HEK293 (cell line): ENCODE measurements around the gene ZDHHC21.
A peak's percentile ranks its signal among the peaks of the same experiment; 100 is the strongest.

Experiments used
- GLIS1 ChIP-seq: fragments of 450-650 bp; formaldehyde crosslinking; IDR thresholded peaks from 2 replicates; pipeline ENCODE4 v1.5.1; 2016; ENCODE audit warnings: missing biosample characterization, missing genetic modification characterization
- IKZF3 ChIP-seq: fragments of 450-650 bp; IDR thresholded peaks from 2 replicates; pipeline ENCODE4 v1.5.0; 2018; ENCODE audit warnings: missing biosample characterization, mild to moderate bottlenecking, missing genetic modification characterization, moderate library complexity
- KLF7 ChIP-seq: fragments of 450-650 bp; formaldehyde crosslinking; IDR thresholded peaks from 2 replicates; pipeline ENCODE4 v1.5.1; 2016; ENCODE audit warnings: missing biosample characterization, missing genetic modification characterization, borderline replicate concordance
- OSR2 ChIP-seq: fragments of 450-650 bp; formaldehyde crosslinking; IDR thresholded peaks from 2 replicates; pipeline ENCODE4 v1.5.1; 2016; ENCODE audit warnings: missing biosample characterization, missing genetic modification characterization
- ZEB2 ChIP-seq: fragments of 450-650 bp; formaldehyde crosslinking; IDR thresholded peaks from 2 replicates; pipeline ENCODE4 v1.5.1; 2016; ENCODE audit warnings: missing biosample characterization, missing genetic modification characterization
- ZIC2 ChIP-seq: fragments of 450-650 bp; formaldehyde crosslinking; IDR thresholded peaks from 2 replicates; pipeline ENCODE4 v1.5.1; 2016; ENCODE audit warnings: missing biosample characterization, missing genetic modification characterization
- ZNF112 ChIP-seq: fragments of 450-650 bp; formaldehyde crosslinking; IDR thresholded peaks from 2 replicates; pipeline ENCODE4 v1.5.0; 2017; ENCODE audit warnings: missing biosample characterization, missing genetic modification characterization
- ZNF132 ChIP-seq: fragments of 450-650 bp; formaldehyde crosslinking; IDR thresholded peaks from 2 replicates; pipeline ENCODE4 v1.5.1; 2017; ENCODE audit warnings: missing biosample characterization, missing genetic modification characterization, borderline replicate concordance
- ZNF354C ChIP-seq: fragments of 450-650 bp; formaldehyde crosslinking; IDR thresholded peaks from 2 replicates; pipeline ENCODE4 v1.5.1; 2016; ENCODE audit warnings: missing biosample characterization, missing genetic modification characterization, low read depth, borderline replicate concordance
- ZNF37A ChIP-seq: fragments of 450-650 bp; IDR thresholded peaks from 2 replicates; pipeline ENCODE4 v1.5.1; 2018; ENCODE audit warnings: missing biosample characterization, missing genetic modification characterization
- ZNF521 ChIP-seq: fragments of 450-650 bp; formaldehyde crosslinking; IDR thresholded peaks from 2 replicates; pipeline ENCODE4 v1.5.1; 2017; ENCODE audit warnings: missing biosample characterization, mild to moderate bottlenecking, missing genetic modification characterization
- ZNF571 ChIP-seq: fragments of 450-650 bp; formaldehyde crosslinking; IDR thresholded peaks from 2 replicates; pipeline ENCODE4 v1.5.0; 2017; ENCODE audit warnings: missing biosample characterization, missing genetic modification characterization
- ZNF623 ChIP-seq: fragments of 450-650 bp; formaldehyde crosslinking; IDR thresholded peaks from 2 replicates; pipeline ENCODE4 v1.5.1; 2016; ENCODE audit warnings: missing biosample characterization, missing genetic modification characterization
- ZNF654 ChIP-seq: fragments of 450-650 bp; formaldehyde crosslinking; IDR thresholded peaks from 2 replicates; pipeline ENCODE4 v1.5.1; 2016; ENCODE audit warnings: low read depth, missing biosample characterization, missing genetic modification characterization
- ZNF664 ChIP-seq: fragments of 450-650 bp; formaldehyde crosslinking; IDR thresholded peaks from 2 replicates; pipeline ENCODE4 v1.5.1; 2016; ENCODE audit warnings: missing biosample characterization, missing genetic modification characterization
- ZNF707 ChIP-seq: fragments of 450-650 bp; formaldehyde crosslinking; IDR thresholded peaks from 2 replicates; pipeline ENCODE4 v1.5.1; 2016; ENCODE audit warnings: missing biosample characterization, missing genetic modification characterization
- ZNF777 ChIP-seq: fragments of 450-650 bp; formaldehyde crosslinking; IDR thresholded peaks from 2 replicates; pipeline ENCODE4 v1.5.1; 2017; ENCODE audit warnings: missing biosample characterization, missing genetic modification characterization, borderline replicate concordance
- ZSCAN23 ChIP-seq: fragments of 450-650 bp; formaldehyde crosslinking; IDR thresholded peaks from 2 replicates; pipeline ENCODE4 v1.5.1; 2016; ENCODE audit warnings: missing biosample characterization, missing genetic modification characterization
- TF ChIP-seq, protein P1 (sequence below): fragments of 450-650 bp; formaldehyde crosslinking; IDR thresholded peaks from 2 replicates; pipeline ENCODE4 v1.5.1; 2016; ENCODE audit warnings: missing biosample characterization, missing genetic modification characterization
- TF ChIP-seq, protein P2 (sequence below): fragments of 450-650 bp; formaldehyde crosslinking; IDR thresholded peaks from 2 replicates; pipeline ENCODE4 v1.5.1; 2016; ENCODE audit warnings: missing biosample characterization, missing genetic modification characterization
- TF ChIP-seq, protein P3 (sequence below): fragments of 450-650 bp; formaldehyde crosslinking; conservative IDR thresholded peaks from 2 replicates; pipeline ENCODE4 v1.5.1; 2016; ENCODE audit warnings: low read depth, missing biosample characterization, missing genetic modification characterization
- TF ChIP-seq, protein P4 (sequence below): fragments of 450-650 bp; formaldehyde crosslinking; conservative IDR thresholded peaks from 2 replicates; pipeline ENCODE4 v1.5.1; 2016; ENCODE audit warnings: low read depth, missing biosample characterization, missing genetic modification characterization
- TF ChIP-seq, protein P5 (sequence below): fragments of 450-650 bp; formaldehyde crosslinking; IDR thresholded peaks from 2 replicates; pipeline ENCODE4 v1.5.1; 2016; ENCODE audit warnings: missing biosample characterization, missing genetic modification characterization
- TF ChIP-seq, protein P6 (sequence below): fragments of 450-650 bp; formaldehyde crosslinking; IDR thresholded peaks from 2 replicates; pipeline ENCODE4 v1.5.1; 2016; ENCODE audit warnings: missing biosample characterization, missing genetic modification characterization

ZDHHC21 gene

DNA sequence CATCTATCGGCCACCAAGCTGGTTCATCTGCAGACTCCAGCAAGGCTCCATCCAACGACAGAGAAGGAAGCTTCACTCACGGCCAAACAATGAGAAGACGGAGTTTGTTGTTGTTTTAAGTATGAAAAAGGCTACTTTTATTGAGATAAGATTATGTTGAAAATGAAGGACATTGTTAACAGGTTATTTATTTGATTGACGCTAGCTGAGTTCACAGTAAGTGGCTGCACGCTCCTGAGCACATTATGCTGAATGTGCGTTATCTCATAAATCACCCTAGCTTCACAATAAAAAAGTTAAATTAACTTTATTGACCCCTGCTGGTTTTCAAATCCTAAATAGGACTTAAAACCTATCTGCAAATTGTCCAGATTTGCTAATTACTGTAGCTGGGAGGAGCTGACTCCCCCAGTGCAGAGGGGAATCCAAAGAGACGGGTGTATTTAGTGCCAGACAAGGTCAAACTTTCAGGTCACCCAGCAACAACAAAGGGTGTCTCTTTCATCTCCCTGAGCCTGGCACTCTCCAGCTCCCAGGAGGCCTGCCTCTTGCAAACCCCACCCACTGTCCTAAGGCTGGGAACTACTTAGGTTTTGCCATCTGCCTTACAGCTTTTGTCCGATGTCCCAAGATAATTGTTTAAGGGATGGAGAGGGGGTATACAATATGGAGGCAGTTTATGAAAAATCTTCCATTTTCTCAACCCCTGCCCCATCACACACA is 129.2 kb downstream of the ZDHHC21 start (continued):
- TF ChIP-seq ZNF112 (tag by site-specific recombination) (no peak), ZNF664 (peak; percentile 91), ZNF132 (tag by site-specific recombination) (no peak), GLIS1 (tag by site-specific recombination) (peak; percentile 40; the same call in 1 of the 2 replicates), ZNF623 (tag by site-specific recombination) (no peak), ZNF571 (tag by site-specific recombination) (no peak), ZNF654 (no peak), ZNF354C (tag by site-specific recombination) (no peak), ZIC2 (tag by site-specific recombination) (peak; percentile 21; the same call in 1 of the 2 replicates), IKZF3 (tag by site-specific recombination) (peak; percentile 45; the same call in 1 of the 2 replicates), ZEB2 (no peak), ZSCAN23 (tag by site-specific recombination) (no peak), OSR2 (tag by site-specific recombination) (peak; percentile 79), ZNF777 (tag by site-specific recombination) (no peak), KLF7 (tag by site-specific recombination) (no peak), ZNF521 (tag by site-specific recombination) (no peak), ZNF707 (tag by site-specific recombination) (no peak), ZNF37A (no peak)
- TF ChIP-seq, protein P1, sequence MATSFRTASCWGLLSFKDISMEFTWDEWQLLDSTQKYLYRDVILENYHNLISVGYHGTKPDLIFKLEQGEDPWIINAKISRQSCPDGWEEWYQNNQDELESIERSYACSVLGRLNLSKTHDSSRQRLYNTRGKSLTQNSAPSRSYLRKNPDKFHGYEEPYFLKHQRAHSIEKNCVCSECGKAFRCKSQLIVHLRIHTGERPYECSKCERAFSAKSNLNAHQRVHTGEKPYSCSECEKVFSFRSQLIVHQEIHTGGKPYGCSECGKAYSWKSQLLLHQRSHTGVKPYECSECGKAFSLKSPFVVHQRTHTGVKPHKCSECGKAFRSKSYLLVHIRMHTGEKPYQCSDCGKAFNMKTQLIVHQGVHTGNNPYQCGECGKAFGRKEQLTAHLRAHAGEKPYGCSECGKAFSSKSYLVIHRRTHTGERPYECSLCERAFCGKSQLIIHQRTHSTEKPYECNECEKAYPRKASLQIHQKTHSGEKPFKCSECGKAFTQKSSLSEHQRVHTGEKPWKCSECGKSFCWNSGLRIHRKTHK (tag by site-specific recombination) = no peak
- TF ChIP-seq, protein P2, sequence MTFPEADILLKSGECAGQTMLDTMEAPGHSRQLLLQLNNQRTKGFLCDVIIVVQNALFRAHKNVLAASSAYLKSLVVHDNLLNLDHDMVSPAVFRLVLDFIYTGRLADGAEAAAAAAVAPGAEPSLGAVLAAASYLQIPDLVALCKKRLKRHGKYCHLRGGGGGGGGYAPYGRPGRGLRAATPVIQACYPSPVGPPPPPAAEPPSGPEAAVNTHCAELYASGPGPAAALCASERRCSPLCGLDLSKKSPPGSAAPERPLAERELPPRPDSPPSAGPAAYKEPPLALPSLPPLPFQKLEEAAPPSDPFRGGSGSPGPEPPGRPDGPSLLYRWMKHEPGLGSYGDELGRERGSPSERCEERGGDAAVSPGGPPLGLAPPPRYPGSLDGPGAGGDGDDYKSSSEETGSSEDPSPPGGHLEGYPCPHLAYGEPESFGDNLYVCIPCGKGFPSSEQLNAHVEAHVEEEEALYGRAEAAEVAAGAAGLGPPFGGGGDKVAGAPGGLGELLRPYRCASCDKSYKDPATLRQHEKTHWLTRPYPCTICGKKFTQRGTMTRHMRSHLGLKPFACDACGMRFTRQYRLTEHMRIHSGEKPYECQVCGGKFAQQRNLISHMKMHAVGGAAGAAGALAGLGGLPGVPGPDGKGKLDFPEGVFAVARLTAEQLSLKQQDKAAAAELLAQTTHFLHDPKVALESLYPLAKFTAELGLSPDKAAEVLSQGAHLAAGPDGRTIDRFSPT (tag by site-specific recombination) = no peak
- TF ChIP-seq, protein P3, sequence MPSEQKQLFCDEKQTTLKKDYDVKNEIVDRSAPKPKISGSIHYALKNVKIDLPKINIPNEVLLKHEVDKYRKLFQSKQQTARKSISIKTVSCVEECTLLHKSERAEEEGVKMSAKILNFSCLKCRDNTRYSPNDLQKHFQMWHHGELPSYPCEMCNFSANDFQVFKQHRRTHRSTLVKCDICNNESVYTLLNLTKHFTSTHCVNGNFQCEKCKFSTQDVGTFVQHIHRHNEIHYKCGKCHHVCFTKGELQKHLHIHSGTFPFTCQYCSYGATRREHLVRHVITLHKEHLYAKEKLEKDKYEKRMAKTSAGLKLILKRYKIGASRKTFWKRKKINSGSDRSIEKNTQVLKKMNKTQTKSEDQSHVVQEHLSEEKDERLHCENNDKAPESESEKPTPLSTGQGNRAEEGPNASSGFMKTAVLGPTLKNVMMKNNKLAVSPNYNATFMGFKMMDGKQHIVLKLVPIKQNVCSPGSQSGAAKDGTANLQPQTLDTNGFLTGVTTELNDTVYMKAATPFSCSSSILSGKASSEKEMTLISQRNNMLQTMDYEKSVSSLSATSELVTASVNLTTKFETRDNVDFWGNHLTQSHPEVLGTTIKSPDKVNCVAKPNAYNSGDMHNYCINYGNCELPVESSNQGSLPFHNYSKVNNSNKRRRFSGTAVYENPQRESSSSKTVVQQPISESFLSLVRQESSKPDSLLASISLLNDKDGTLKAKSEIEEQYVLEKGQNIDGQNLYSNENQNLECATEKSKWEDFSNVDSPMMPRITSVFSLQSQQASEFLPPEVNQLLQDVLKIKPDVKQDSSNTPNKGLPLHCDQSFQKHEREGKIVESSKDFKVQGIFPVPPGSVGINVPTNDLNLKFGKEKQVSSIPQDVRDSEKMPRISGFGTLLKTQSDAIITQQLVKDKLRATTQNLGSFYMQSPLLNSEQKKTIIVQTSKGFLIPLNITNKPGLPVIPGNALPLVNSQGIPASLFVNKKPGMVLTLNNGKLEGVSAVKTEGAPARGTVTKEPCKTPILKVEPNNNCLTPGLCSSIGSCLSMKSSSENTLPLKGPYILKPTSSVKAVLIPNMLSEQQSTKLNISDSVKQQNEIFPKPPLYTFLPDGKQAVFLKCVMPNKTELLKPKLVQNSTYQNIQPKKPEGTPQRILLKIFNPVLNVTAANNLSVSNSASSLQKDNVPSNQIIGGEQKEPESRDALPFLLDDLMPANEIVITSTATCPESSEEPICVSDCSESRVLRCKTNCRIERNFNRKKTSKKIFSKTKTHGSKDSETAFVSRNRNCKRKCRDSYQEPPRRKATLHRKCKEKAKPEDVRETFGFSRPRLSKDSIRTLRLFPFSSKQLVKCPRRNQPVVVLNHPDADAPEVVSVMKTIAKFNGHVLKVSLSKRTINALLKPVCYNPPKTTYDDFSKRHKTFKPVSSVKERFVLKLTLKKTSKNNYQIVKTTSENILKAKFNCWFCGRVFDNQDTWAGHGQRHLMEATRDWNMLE (tag by site-specific recombination) = no peak
- TF ChIP-seq, protein P4, sequence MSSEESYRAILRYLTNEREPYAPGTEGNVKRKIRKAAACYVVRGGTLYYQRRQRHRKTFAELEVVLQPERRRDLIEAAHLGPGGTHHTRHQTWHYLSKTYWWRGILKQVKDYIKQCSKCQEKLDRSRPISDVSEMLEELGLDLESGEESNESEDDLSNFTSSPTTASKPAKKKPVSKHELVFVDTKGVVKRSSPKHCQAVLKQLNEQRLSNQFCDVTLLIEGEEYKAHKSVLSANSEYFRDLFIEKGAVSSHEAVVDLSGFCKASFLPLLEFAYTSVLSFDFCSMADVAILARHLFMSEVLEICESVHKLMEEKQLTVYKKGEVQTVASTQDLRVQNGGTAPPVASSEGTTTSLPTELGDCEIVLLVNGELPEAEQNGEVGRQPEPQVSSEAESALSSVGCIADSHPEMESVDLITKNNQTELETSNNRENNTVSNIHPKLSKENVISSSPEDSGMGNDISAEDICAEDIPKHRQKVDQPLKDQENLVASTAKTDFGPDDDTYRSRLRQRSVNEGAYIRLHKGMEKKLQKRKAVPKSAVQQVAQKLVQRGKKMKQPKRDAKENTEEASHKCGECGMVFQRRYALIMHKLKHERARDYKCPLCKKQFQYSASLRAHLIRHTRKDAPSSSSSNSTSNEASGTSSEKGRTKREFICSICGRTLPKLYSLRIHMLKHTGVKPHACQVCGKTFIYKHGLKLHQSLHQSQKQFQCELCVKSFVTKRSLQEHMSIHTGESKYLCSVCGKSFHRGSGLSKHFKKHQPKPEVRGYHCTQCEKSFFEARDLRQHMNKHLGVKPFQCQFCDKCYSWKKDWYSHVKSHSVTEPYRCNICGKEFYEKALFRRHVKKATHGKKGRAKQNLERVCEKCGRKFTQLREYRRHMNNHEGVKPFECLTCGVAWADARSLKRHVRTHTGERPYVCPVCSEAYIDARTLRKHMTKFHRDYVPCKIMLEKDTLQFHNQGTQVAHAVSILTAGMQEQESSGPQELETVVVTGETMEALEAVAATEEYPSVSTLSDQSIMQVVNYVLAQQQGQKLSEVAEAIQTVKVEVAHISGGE (tag by site-specific recombination) = no peak
- TF ChIP-seq, protein P5, sequence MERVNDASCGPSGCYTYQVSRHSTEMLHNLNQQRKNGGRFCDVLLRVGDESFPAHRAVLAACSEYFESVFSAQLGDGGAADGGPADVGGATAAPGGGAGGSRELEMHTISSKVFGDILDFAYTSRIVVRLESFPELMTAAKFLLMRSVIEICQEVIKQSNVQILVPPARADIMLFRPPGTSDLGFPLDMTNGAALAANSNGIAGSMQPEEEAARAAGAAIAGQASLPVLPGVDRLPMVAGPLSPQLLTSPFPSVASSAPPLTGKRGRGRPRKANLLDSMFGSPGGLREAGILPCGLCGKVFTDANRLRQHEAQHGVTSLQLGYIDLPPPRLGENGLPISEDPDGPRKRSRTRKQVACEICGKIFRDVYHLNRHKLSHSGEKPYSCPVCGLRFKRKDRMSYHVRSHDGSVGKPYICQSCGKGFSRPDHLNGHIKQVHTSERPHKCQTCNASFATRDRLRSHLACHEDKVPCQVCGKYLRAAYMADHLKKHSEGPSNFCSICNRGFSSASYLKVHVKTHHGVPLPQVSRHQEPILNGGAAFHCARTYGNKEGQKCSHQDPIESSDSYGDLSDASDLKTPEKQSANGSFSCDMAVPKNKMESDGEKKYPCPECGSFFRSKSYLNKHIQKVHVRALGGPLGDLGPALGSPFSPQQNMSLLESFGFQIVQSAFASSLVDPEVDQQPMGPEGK (tag by site-specific recombination) = no peak
- TF ChIP-seq, protein P6, sequence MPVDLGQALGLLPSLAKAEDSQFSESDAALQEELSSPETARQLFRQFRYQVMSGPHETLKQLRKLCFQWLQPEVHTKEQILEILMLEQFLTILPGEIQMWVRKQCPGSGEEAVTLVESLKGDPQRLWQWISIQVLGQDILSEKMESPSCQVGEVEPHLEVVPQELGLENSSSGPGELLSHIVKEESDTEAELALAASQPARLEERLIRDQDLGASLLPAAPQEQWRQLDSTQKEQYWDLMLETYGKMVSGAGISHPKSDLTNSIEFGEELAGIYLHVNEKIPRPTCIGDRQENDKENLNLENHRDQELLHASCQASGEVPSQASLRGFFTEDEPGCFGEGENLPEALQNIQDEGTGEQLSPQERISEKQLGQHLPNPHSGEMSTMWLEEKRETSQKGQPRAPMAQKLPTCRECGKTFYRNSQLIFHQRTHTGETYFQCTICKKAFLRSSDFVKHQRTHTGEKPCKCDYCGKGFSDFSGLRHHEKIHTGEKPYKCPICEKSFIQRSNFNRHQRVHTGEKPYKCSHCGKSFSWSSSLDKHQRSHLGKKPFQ (tag by site-specific recombination) = no peak
